ENCODE measurements around the gene NRG3. TPM values are rescaled to one million over a fixed set of nuclear protein-coding genes. Genes with fewer than 3 reads are reported as not detected.

The NRG3 gene
- total RNA-seq, 1 experiment from 2014 or later = 0.08 TPM

GRCh38 chr10:82149674-82150073 lies 274.7 kb downstream of the NRG3 start:
- Histone ChIP-seq H3K27ac (ENCODE audit: low read length) (no peak overlapping the region), H3K9me3 (ENCODE audit: control insufficient read depth, insufficient read depth, low read depth, low read length) (no peaks in the 10 kb centered on the region), H3K4me1 (ENCODE audit: control insufficient read depth, insufficient read depth, low read length) (no peaks in the 10 kb centered on the region), H3K36me3 (ENCODE audit: control insufficient read depth, insufficient read depth, low read length) (no peaks in the 10 kb centered on the region), H3K4me3 (ENCODE audit: low read depth in 2 of 2, low read length in 2 of 2) (no peak overlapping the region), H3K27me3 (ENCODE audit: control insufficient read depth, insufficient read depth, low read length) (no peaks in the 10 kb centered on the region)
- no TSS peak for BruUV-seq (replicated peaks)
- no peak for ATAC-seq
- CTCF ChIA-PET = no interaction called here
- in situ Hi-C loops (cut with HindIII; ENCODE audit: low pct_unique_long_range_greater_than_20kb, low sequenced_read_pairs) = no loop called here
- POLR2A ChIA-PET = no interaction called here
- TF ChIP-seq POLR2AphosphoS5 (IDR thresholded peaks at IDR 0.05; ENCODE audit: low read depth, low read length) (no peak), TCF7L2 (IDR thresholded peaks at IDR 0.05; ENCODE audit: low read depth, low read length) (no peak), CTCF (IDR thresholded peaks at IDR 0.05) (no peak), SIN3A (IDR thresholded peaks at IDR 0.05; ENCODE audit: borderline replicate concordance, insufficient read depth, low read depth, low read length) (no peak)
- TF ChIP-seq, protein P1, sequence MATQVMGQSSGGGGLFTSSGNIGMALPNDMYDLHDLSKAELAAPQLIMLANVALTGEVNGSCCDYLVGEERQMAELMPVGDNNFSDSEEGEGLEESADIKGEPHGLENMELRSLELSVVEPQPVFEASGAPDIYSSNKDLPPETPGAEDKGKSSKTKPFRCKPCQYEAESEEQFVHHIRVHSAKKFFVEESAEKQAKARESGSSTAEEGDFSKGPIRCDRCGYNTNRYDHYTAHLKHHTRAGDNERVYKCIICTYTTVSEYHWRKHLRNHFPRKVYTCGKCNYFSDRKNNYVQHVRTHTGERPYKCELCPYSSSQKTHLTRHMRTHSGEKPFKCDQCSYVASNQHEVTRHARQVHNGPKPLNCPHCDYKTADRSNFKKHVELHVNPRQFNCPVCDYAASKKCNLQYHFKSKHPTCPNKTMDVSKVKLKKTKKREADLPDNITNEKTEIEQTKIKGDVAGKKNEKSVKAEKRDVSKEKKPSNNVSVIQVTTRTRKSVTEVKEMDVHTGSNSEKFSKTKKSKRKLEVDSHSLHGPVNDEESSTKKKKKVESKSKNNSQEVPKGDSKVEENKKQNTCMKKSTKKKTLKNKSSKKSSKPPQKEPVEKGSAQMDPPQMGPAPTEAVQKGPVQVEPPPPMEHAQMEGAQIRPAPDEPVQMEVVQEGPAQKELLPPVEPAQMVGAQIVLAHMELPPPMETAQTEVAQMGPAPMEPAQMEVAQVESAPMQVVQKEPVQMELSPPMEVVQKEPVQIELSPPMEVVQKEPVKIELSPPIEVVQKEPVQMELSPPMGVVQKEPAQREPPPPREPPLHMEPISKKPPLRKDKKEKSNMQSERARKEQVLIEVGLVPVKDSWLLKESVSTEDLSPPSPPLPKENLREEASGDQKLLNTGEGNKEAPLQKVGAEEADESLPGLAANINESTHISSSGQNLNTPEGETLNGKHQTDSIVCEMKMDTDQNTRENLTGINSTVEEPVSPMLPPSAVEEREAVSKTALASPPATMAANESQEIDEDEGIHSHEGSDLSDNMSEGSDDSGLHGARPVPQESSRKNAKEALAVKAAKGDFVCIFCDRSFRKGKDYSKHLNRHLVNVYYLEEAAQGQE (IDR thresholded peaks at IDR 0.05; ENCODE audit: insufficient read depth in 1 of 2, low read depth in 2 of 2, low read length in 1 of 2) = no peak
- intact Hi-C loops (cut with micrococcal nuclease; ENCODE audit: unreplicated experiment) = no loop called here
- DNase-seq (ENCODE audit: low read depth, low spot score) = no peak

DNA sequence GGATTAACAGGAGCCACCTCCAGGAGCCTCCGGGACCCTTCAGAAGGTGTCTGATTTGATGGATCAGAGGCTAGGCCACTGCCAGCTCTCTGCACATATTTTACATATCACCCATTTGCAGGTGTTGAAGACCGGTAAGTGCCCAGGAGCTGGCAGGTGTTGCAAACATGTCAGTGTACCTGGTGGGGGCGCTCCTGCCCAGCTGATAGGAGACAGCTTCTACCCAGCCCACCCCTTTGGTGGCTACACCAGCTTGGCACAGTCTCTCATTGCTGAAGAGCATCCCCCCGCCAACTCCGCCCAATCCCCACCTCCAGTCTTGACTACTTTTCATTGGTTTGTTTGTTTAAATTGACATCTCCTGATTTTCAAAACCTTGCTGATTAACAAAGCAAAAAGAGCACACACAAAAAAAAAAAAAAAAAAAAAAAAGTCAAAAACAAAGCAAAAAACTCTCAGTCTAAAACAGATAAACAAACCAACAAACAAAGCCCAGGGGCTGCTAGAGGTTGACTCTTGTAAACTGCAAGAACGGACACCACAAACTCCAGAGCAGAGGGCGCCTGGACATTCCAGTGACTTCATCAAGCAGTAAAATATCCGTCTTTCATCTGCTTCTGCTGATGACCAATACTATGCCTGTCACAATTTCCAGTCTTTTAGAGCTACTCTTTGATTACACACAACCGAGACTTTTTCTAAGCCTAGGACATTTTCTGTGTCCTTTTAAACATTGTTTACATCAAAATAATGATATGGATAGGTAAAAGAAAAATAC lies 275.3 kb downstream of the NRG3 start:
- intact Hi-C loops (cut with micrococcal nuclease; ENCODE audit: unreplicated experiment) = no loop called here
- DNase-seq (ENCODE audit: low read depth, low spot score) = no peak
- POLR2A ChIA-PET = no interaction called here

More for the DNA sequence above, 275.3 kb downstream of the NRG3 start:
- H3K4me1 ChIP-seq (ENCODE audit: control insufficient read depth, insufficient read depth, low read length) = no peaks in the 10 kb centered on the region
- no peaks in the 10 kb centered on the region for H3K9me3 ChIP-seq (ENCODE audit: control insufficient read depth, insufficient read depth, low read depth, low read length)
- in situ Hi-C loops (cut with HindIII; ENCODE audit: low pct_unique_long_range_greater_than_20kb, low sequenced_read_pairs) = no loop called here
- BruUV-seq (replicated peaks) = no TSS peak
- no peak overlapping the region for H3K4me3 ChIP-seq (ENCODE audit: low read depth in 2 of 2, low read length in 2 of 2)
- H3K27me3 ChIP-seq (ENCODE audit: control insufficient read depth, insufficient read depth, low read length) = no peaks in the 10 kb centered on the region
- no peak overlapping the region for H3K27ac ChIP-seq (ENCODE audit: low read length)
- no peaks in the 10 kb centered on the region for H3K36me3 ChIP-seq (ENCODE audit: control insufficient read depth, insufficient read depth, low read length)
- no peak for ATAC-seq
- CTCF ChIA-PET = no interaction called here
- TF ChIP-seq TCF7L2 (IDR thresholded peaks at IDR 0.05; ENCODE audit: low read depth, low read length) = no peak
- TF ChIP-seq CTCF (IDR thresholded peaks at IDR 0.05) = peak; percentile 19; the same call in 1 of the 2 replicates

Measured in Panc1 (cell line).